HG03280 (cell line): ENCODE results near the gene SPOP.
"Not testable (repeated sequence)": the region's sequence is repeated elsewhere in the genome, so short reads cannot be mapped to it uniquely, and the experiment has no call there.

ENCODE experiments used
- ATAC-seq: cut with Tn5 transposase; IDR thresholded peaks from one replicate; pipeline ENCODE4 v1.9.1; 2021; ENCODE audit warnings: mild to moderate bottlenecking, moderate library complexity; ENCODE audit not compliant: unreplicated experiment

SPOP gene

DNA sequence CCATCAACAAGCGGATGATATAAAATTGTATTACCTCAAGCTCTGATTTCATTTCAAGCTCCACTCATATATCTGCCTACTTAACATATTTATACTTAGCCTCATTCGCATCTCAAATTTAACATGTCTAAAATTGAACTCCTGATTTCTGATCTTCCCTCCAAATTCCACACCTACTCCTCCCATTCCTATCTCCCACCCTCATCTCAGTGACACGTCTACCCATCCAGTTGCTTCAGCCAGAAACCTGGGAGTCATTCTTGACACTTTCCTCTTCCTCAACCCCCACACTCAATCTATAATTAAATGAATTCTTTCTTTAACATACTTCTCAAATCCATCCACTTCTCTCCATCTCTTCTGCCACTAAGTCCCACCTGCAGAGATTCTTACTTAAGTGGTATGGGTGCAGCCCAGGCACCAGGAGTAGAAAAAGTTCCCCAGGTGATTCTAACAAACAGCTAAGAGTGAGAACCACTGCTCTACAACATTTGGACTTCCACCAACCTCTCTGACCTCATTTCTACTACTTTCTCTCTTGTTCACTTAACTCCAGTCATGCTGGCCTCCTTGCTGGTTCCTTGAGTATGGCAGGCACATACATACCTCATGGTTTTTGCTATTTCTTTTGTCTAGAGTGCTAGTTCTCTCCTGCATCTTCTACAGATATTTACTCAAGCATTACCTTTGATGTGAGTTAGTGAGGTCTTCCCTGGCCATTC lies 18.1 kb downstream of the SPOP start:
- no peak for ATAC-seq

DNA sequence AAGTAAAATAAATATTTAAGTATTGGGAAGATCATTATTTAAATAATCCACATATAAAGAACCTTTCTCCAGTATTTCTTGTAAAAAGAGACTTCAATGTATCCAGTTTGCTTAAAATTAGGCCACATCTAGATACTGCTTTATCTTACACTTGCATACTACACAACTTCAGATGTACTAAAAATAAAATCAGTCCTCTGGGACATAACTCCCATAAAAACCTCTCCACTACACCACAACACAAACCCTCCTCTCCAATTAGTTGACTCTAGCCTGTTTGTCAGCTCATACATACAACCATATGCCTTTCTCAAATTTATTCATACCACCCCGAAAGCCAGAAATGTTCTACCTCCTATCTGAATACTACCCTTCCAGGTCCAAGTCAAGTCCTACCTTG lies 21.6 kb downstream of the SPOP start:
- ATAC-seq: no peak

DNA sequence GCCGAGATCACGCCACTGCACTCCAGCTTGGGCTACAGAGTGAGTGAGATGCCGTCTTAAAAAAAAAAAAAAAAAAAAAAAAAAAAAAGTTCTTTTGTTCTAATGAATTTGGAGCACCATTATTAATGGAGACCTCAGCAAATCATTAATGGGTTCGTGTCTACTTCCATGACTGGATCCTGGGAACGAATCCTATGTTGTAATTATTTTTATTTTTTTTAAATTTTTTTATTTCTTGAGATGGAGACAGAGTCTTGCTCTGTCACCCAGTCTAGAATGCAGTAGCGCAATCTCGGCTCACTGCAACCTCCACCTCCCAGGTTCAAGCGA lies 30.7 kb downstream of the SPOP start:
- ATAC-seq: no peak

DNA sequence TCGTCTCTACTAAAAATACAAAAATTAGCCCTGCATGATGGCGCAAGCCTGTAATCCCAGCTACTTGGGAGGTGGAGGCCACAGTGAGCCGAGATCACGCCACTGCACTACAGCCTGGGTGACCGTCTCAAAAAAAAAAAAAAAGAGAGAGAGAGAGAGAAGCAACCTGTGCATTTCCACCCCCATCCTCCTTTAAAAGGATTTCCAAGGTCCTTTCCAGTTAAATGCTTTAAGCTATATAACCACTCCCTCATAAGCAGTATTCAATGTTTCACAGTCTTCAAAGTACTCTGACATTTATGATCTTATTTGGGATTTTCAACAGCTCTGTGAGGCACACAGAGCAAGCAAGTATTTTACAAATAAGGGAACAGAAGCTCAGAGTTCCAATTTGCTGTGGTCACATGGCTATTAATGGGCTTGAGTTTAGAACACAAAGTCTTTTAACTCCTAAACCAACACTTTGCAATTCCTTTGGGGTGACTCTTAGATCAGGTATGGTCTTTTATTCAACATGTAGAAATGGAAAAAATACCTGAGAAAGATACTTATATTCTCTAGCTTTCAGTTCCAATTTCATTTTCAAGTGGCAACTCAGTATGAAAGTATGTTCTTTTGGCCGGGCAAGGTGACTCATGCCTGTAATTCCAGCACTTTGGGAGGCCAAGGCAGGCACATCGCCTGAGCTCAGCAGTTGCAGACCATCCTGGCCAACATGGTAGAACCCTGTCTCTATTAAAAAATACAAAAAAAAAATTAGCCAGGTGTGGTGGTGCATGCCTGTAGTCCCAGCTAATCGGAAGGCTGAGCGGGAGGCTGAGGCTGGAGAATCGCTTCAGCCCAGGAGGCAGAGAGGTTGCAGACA lies 31.3 kb downstream of the SPOP start:
- ATAC-seq: peak; percentile 60

DNA sequence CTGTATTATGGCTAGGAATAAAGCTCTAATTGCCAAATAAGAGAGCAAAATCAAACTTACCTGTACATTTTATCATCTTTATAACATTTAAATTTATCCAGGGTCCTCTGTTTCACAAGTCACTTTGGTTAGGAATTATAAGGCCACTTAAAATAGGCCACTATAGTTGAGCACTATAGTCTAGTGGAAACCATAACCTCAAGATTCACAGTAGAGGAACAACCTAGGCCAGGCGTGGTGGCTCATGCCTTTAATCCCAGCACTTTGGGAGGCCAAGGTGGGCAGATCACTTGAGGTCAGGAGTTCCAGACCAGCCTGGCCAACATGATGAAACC lies 31.9 kb downstream of the SPOP start:
- ATAC-seq: not testable (repeated sequence)

DNA sequence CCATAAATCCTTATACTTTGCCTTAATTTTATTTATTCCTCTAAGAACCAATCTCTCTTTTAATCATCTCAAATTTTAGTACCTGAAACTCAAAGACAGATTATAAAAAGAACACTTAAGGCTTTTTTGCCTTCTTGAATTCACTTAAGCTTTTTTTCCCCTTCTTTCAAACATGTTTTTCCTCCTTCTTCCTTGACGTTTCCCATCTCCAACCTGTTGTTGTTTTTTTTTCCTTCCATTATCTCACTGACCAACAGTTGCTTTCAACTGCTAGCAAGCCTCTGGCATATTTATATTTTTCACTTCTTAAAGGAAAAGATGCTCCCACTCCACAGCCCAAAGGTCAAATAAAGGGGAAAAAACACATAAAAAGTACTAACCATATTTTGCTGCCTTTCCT lies 32.2 kb downstream of the SPOP start:
- ATAC-seq: no peak

DNA sequence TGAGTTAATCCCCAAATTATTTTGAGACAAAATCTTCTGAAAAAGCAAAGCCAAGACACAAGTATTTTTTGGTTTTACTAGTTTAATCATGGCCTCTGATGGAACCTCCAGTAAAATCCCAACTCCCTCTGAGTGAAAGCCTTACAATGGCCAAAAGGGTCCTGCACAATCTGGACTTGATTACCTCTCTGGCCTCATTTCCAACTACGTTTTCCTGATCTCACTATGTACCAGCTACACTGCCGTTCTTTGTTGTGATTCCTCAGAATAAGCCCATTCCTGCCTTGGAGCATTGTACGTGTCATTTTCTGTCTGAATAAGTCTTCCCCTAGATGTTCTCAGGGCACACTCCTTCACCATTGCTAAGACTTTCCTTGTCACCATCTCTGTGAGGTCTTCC lies 37.3 kb downstream of the SPOP start:
- no peak for ATAC-seq

DNA sequence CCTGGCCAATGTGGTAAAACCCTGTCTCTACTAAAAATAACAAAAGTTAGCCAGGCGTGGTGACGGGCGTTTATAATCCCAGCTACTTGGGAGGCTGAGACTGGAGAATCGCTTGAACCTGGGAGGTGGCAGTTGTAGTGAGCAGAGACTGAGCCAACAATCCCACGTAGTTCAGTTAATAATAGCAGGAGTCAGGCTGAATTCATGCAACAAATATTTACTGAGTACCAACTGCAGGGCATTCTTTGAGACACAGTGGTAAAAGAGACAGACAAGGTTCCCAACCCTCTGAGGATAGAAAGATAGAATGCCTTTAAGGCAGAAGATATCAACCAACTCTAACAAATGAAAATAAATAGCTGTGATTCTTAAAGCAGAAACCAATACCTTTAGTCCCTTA lies 39.1 kb downstream of the SPOP start:
- no peak for ATAC-seq

DNA sequence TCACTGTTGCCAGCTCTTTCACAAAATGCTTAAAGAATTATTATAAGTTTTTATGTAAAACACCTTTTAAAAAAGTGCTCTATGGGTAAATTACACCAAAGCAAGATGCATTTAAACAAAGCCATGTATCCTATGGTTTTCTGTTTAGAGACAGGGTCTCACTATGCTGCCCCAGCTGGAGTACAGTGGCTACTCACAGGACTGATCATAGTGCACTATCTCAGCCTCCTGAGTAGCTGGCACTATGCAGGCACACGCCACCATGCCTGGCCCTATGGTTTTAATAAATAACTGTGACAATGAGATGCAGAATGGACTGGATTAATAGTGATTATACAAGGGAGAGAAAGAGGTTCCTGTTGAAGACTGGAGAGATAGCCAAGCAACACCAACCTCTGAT lies 40.2 kb downstream of the SPOP start:
- ATAC-seq: no peak

DNA sequence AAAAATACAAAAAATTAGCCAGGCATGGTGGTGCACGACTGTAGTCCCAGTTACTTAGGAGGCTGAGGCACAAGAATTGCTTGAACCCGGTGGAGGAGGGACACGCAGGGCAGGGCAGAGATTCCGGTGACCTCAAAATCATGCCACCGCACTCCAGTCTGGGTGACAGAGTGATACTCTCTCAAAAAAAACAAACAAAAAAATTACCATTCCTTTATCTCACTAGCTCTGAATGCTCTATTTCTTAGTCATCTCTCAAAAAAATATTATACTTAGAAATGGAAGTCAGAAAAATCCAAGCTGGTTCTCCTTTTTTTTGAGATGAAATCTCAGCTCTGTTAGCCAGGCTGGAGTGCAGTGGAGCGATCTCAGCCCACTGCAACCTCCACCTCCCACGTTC lies 40.8 kb downstream of the SPOP start:
- no peak for ATAC-seq

DNA sequence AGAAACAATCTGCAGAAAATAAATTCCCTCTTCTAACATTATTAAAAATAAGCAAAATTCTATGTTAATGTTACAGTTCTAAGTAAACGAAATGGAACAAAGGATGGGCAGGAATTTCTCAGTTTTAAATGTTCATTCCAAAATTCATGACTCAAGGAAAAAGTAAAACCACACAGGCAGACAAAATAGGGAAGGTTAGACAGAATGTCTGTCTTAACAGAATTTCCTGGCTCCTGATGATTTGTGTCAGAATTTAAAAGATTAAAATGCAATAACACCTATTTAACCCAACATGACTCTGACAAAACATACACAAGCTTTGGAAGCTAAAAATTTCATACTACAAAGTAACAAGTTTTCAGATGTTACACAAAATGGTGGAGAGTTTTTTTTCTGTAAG lies 42.8 kb downstream of the SPOP start:
- no peak for ATAC-seq

DNA sequence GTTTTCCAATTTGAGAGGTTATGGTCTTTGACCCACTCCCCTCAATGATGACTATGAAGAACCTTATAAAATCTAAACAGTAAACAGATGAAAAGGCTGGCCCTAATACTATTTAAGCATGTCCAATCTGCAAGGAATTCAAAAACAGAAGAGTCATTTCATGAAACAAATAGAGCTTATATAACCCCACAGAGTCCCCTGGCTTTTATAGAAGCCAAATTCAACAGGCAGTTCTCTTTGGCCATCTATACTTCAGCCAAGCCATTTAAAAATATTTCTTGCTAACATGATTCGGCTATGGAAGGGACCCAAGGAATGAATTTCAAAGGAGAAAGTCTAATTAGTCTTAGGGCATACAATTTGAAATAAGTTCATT lies 43.4 kb downstream of the SPOP start:
- no peak for ATAC-seq

DNA sequence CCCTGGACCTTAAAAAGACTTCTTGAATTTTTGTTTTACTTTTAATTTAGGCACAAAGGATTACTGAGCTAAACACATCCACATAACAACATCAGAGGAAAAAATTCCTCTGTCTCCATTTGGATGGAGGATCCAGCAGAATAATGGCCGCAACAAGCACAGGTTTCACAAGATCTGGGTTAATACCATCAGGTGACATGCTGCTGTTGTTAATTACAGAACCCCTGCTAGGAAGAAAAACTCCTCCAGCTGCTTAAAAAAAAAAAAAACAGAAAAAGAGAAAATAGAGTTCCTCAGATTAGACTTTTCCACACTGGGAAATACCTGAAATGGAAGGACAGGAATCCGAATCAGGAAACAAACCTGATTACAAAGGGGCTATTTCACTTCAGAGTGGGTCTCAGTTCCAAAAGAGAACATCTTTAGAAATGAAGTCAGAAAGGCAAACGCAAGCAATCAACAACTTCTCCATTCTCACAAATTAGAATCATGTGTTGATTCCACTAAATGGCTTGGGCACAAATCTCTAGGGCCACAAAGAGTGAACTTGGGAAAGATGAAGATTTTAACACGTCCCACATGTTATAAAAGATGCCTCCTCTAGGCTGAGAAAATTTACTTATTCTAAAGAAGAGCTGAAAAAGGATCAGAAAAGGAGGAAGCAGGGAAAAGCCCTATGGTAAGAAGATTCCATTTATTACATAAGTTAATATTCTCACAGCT lies 44.0 kb downstream of the SPOP start:
- ATAC-seq: no peak

DNA sequence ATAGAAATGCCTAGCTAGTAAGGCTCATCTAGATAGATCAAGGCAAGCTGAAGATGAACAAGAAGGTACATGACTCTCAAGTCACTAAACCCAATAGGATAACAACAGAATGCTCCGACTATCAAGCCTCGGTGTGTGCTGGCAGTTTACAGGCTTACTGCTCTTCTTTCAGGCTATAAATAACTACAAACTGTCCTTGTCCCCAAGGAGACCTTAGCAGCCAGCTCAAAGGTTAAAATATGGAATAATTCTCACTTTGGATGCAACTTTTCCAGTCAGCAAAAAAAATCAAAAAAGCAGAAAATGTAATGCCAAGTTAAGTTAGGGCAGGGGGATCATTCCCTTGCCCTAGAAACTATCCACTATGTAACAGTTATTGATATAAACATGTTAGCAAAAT lies 44.6 kb downstream of the SPOP start:
- no peak for ATAC-seq

DNA sequence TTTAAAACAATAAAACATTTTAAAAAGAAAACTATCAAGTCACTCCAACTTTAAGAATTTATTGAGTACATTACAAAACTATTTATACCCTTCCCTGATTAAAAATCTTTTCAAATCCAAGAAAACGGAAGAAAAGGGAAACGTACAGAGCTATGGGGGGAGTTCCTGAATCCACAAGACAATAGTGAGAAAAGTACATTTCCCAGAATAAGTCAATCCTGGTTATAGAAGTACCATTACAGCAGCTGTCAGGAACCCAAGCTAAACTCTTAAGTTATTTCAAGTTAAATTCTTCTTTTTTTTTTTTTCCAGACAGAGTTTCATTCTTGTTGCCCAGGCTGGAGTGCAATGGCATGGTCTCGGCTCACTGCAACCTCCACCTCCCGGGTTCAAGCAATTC lies 45.7 kb downstream of the SPOP start:
- ATAC-seq: no peak

DNA sequence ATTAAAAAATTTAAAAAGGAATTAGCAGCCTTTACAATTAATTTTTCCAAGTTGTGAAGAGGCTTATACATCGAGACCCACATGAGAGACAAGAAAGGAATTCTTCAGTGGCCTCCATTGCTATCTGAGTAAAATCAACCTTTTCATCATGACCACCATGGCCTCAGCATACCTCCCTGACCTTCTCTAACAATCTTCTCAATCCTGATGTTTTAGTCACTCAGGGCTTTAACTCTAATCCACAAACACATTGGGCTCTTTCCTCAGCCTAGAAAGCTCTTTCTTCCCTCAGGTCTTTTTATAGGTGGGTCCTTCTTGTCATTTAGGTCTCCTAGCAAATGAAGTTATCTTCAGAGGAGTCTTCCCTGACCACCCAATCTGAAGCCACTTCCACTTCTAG lies 46.4 kb downstream of the SPOP start:
- no peak for ATAC-seq

DNA sequence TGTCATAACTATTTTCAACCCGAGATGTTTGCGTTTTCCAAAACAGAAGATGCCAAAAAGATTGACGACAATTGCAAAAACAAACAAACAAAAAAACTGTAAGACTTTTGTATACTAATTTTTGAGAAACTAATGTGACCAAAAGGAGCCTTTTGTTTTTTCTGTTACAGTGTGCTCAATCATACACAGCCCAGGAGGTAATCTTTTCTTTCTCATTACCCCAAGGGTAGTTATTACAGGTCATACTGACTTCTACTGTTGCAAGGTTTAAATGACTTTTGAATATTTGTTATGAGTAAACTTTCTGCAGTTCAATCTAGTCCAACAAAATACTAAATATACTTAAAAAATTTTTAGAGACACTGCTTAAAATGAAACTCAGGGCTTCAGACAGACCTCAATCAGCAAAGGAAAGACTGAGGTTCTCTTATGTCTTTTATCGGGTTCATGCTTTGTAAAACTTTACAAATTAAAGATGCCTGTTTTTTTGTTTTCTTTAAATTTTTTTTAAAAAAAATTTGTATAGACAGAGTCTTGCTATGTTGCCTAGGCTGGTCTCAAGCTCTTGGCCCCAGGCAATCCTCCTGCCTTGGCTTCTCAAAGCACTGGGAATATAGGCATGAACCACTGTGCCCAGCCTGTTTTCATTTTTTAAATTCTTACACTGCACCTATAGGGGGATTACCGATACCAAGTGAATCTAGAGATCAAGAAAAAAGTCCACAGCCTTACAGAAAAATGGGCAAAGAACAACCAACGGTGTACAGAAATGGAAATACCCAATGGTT lies 47.6 kb downstream of the SPOP start:
- no peak for ATAC-seq

DNA sequence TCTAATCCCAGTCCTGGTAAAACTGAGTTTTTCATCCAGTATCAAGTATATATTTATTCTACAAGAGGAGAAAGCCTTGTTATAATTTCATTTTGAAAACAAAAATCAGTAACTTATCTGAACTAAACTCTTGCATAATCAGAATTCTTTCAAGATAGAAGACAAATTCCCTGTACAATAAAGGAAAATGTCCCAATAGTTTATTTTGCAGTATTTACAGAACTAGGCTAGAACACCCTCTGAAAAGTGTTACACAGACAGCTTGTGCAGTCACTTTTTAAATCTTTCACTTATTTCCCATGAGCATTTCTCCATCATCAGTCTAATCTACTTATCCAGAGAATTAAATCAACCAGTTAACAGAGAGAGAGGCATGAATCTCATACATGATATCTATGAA lies 48.5 kb downstream of the SPOP start:
- no peak for ATAC-seq

DNA sequence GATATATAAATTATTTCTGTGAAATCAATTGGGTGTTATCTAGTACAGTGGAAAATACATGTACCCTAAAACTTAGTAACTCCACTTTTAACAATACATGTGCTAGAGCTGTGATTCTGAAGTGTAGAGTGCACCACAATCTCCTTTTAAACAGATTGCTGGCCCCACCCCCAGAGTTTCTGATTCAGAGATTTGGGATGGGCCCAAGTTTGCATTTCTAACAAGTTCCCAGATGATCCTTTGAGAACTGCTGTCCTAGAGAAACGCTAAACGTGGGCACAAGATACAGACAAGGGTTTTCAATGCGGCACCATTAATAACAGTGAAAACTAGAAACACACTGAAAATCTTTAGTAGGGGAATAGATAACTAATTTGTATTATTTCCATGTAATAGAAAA lies 53.0 kb downstream of the SPOP start:
- no peak for ATAC-seq

DNA sequence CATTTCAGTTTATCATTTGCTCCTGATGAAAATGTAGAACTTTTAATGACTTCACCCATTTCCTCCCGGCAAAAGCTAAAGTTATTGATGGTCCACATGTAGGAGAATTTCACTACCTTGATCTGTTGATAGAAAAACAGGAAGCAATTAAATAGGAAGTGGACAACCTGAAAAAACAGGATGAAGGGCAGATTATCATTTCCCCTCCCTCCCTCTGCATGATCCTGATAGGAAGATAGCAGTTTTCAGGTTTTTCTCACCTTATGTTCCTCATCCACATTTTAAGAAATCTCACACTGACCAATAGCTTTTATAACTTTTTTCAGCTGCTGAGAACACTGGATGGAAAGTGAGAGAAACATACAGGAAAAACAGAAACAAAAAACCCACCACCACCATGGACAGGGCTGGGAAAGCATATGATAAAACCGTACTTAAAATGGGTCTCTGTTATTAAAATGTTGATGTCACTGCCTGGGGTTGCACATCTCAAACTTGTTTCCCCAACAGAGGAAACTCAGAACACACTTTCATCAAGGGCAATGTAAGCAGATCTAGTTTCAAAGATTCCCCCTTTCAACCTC lies 55.9 kb downstream of the SPOP start:
- ATAC-seq: no peak

DNA sequence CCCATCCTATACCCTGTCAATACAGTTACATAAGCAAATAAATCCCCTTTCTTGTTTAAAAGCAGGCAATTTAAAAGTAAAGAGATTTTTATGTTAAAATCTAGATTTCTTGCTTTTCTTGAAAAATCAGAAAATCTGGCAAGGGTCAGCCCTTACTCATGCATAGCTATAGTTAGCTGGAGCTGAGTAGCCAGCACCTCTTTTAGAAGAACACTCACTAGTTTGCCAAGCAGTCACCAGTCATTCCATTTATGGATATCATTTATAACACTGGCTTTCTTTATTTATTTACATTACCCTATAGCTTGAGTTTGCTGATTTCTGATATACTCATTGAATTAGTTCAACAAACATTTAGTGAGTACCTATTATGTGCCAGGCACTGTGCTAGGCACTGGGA lies 56.5 kb downstream of the SPOP start:
- no peak for ATAC-seq
